Activated naive CD4-positive, alpha-beta T cell (primary cell): Measurements from ENCODE around the gene LONRF2.

Experiments used
- DNase-seq, 4 experiments: peaks; one replicate each; lab custom pipeline; 2025; lab: John Stamatoyannopoulos, UW

Gene LONRF2

DNA sequence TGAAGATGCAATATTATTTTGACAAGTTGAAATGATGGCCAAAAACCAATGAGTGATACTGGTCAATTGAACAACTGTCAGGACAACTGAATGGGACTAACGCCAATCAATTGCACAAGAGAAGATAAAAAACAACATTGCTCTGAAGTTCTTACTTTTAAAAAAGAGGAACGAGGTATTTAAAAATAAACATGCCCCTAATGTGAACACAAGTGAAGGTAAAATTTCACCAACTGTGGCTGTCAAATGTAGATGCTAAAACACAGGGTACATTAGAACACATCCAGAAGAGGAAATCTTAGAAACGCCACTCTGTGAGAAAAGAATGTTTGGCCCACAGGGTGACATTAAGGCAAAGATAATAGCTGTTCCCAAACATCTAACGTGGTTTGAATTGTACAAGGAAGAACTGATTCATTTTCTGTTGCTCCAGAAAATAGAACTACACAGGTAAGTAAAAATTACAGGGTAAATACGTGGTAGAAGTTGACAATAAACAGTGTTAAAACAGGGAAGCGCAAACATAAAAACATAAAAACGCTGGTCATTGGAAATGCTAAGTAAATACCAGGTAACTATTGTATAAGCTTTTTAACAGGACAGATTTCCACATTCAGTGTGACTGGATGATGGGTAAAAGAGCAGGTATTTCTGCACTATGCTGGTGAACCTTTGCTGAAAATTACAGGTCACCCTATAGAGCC lies 20.3 kb downstream of the LONRF2 start:
- no peak for DNase-seq

DNA sequence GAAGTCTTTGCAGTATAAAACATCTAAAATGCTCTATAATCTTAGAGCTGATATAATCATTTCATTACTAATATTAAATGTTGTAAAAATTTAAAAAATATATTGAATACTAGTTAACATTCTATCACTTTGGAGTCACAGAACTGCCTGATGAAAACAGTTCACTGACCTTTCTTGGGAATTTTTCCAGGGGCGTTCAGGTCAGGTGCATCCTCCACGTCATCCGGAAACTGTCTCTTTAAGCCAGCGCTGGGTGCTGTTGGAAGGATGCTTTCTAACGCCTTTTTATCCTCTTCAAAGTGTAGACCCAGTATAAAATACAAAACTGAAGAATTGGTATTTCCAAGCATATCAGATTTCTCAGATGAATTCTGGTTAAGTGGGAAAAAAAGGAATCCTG lies 22.8 kb downstream of the LONRF2 start:
- DNase-seq, result no peak

DNA sequence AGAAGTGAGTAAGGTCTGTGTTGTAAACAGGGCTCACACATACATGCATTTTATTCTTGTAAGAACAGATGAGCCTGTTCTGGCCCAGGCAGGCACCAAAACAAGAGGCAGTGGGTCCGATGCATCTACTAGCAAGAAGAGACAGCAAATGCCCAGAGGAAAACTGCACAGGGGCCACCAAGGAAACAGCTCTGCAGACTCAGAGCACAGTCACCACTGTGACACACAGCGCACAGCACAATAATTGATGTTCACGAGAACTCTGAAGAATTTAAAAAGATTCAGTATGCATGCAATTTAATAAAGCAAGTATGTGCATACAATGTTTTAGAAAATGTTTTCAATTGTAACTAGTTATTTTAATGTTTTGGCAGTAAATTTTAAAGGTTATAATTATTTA lies 24.8 kb downstream of the LONRF2 start:
- DNase-seq, result no peak

DNA sequence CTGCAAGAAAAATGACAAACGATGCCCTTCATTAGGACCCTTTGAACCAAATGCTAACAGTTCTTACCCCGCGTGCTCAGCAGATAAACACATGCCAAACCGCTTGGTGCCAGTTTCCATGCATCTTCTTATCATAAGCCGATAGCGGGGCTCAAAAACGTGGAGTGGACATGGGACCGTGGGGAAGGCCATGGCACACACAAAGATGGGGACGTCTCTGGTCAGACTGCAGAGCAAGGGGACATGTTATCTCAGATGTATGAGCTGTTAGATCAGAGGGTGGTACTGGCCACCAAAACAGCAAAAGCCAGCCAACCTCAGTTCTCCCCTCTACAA lies 28.2 kb downstream of the LONRF2 start:
- no peak for DNase-seq

DNA sequence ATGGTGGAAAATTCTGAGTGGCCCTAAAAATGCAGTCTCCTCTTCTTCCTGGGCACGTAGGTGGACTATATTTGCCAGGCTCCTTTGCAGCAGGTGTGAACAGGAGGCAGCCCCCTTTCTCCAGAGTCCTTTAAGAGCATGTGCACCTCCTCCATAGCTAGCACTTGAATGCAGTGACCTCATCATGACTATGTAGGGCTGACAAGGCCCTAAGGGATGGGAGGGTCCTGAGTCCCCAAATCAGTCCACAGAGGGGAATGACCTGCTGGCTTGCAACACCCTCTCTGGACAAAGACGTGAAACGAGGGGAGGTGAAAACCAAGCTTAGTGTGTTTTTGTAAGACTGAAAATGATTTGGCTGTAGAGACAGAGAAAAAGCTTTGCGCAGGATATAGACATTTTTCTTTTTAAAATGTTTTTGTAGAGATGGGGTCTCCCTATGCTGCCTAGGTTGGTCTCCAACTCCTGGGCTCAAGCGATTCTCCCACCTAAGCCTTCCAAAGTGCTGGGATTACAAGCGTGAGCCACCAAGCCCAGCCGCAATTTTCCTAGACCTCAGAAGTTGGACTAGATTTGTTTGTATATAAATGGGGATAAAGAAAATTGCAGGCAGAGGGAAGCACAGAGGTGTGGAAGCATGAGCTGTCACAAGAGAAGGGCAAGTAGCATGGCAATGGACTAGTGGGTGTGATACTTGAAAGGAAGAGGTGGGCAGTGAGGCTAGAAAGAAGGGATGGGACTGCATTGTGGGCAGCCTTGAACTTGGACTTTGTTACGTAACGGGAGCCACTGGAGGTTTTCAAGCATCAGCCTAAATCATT lies 28.8 kb downstream of the LONRF2 start:
- DNase-seq, result no peak

DNA sequence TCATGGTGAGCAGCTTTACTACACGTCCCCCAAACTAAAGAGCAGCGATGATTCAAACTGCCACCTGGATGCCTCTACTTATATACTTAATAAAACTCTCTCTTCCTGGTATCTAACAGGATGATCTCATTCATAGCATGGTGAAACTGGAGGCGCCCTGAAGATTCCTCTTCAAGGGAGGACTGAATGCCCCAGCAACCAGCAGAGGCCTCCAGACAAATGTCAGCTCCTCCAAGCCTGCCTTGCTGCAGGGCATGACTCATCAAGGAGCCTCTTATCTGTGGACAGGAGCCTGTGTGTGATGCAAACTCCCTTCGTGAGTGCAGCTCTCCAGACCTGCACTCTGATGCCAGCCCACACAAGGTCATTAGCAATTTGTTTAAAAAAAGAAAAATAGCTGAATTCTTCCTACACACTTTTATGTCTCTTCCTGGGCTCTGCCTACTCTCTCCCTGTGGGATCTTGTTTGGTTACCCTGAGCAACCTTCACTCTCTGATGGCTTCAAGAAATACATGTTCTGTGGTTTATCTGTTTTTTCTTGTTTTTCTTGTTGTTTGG lies 30.2 kb downstream of the LONRF2 start:
- DNase-seq, result no peak

DNA sequence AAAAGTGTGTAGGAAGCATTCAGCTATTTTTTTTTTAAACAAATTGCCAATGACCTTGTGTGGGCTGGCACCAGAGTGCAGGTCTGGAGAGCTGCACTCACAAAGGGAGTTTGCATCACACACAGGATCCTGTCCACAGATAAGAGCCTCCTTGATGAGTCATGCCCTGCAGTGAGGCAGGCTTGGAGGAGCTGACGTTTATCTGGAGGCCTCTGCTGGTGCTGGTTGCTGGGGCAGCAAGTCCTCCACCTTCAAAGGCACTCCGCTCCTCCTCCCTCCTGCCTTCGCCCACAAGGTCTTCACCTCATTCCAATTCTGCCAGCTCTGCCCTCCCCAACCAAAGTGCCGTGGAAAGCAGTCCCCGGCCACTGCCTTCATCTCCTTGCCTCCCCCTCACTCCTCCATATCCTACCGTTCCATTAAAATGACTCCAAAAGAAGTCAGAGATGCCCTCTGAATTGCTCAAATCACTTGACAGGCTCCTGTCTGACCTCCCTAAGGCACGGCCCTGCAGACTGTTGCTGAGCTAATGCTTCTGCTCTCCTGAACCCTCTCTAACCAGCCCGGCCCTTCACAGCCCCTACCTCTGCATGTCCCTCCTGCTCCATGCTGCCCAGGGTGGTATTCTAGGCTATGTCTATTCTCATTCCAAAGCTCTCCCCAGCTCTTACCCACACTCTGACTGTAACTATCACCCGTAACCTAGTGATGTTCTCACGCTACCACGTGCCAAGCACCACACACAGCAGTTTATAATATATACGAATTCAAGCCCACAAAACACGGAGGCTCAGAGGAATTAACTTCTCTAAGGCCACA lies 30.9 kb downstream of the LONRF2 start:
- DNase-seq, result no peak

DNA sequence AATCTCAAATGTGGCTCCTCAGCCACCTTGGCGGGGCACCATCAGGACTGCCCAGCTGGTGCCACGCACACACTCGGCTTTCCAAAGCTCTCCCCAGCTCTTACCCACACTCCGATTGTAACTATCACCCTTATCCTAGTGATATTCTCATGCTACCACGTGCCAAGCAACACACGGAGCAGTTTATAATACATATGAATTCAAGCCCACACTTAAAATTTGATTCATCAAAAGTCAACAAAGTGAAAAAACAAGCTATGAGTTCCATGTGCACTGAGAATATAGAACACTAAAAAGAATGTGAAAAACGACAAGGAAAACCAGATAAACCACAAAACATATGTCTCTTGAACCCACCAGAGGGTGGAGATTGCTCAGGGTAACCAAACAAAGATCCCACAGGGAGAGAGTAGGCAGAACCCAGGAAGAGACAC lies 31.6 kb downstream of the LONRF2 start:
- no peak for DNase-seq

DNA sequence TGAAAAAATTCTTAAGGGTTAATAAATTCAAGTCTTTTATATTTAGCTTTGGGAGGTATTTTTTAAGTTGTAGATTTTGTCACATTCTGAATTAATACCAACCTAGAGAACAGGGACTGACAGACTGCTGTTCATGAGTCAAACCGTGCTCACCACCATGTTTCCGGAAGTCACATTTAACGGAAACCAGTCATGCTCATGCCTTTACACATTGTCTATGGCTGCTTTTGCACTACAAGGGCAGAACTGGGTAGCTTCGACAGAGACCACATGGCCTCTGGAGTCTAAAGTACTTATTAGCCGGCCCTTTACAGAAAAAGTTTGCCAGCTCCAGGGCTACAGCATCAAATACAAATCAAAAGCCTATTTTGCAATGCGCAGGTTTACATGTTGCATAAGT lies 33.3 kb downstream of the LONRF2 start:
- DNase-seq, result no peak

DNA sequence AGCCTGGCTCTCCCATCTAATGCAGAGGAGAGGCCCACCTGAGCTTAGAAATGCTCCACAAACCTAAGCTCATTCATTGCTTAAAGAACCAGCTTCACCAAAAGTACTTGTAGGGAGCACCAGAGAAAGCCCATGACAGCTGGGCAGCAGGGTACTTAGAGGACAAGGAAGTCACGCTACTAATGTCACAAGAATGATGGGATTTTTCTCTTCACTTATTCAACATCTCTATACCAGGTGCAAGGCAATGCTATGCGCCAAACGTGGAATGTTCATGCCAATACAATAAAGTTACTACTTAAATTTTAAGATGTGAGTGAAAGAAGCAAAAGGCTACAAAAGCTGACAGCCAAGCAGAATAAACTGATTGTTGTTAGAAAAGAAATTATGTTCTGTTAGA lies 36.0 kb downstream of the LONRF2 start:
- DNase-seq, result no peak

DNA sequence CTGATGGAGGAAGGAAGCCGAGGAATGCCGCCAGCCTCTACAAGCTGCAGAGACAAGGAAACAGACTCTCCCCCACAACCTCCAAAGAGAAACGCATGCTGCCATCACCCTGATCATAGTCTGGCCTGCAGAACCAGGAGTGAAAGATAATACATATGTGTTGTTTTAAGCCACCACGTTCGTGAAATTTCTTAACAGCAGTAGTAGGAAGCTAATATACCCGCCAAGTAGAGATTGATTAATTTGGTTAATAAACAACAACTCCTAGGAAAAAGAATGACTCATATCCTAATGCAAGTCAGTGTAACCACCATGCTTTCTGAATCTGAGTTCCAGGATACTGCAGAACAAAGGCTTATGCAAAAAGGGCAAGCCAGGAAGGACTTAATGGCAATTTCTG lies 36.6 kb downstream of the LONRF2 start:
- no peak for DNase-seq

DNA sequence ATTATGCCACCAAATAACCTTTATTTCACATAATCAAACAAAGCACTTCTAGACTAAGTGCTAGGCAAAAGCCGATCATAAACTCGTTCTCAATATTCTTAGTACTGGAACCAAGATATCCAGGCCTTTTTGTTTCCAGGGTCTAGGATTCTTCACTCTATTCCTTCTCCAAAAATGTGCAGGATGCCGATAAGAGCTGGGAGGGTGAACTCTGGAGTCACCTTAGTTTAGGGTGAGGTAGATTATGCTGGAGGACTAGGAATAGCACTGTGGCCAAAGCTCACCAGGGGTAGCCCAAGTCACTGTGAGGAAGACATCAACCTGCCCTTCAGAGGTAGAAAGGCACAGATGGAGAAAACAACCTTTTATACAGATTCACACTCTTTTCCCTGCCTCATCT lies 37.3 kb downstream of the LONRF2 start:
- no peak for DNase-seq

DNA sequence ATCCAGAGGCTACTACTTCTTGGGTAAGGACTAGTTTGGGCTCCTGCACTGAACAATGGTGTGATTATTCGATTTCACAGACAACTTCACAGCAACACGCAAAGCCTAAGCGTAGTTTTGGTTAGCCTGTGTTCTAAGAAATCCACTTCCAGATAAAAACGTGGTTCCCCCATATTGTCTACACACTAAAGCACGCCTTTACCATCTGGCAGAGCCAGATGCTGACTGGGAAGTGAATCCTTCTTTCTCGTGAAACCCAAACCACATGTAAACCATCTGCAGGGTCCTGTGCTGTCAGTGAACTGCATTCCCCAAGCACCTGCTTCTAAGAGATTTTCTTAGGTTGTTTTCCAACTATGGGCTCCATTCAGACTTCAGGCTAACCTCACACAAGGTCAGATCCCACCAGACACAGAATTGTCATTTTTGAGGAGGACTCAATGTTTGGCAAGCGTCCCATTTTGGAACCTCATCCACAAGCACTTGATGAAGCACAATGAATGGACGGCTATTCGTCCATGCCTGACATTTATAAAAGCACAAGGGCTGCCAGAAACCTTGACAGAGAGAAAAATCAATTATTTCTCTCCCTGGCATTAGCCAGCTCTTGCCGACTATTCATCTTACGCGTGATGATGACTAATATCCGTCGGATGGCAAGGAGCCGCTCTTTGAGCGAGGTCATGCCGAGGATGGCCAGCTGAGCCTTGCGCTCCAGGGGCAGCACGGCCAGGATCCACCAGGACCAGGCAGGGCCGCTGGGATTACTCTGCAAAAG lies 38.4 kb downstream of the LONRF2 start:
- no peak for DNase-seq

DNA sequence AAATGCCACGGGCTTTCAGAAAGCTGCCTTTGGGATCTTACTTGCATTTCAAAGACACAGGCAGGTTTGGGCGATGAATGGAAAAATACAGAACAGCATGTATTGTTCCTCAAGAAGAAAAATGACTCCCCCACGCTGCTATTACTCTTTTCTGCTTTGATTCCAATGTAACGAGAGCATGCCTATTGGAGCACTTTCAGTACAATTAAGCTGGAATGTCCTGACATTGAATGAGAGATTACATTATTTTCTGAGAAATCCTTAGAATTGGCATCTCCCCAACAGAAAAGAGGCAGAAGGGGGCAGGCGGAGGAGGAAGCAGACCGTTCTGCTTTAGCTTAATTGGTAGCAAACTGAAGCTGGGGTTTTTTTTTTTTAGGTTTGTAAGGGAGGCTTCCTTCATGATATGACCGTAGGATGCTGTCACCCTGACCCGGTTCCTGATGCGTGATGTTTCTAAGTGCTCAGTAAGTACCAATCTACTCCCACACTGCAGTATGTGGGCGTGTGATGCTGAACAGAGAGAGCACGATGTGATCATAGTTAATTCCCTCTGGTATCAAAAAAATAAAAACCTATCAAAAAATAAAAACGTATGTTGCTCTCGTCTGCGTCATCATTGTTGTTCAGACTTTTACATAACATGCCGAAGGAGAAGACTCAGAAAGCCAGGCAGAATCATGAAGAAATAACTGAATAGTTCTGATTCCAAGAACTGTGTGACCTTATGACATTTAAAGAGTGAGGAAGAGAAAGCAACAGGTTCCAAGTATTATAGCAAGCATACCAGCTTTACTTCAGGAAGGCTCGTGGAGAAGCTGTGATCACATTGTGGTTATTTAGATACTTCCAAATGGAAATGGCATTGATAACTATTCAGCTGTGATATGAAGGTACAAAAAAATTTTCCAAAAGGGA lies 40.5 kb downstream of the LONRF2 start:
- DNase-seq, result no peak

DNA sequence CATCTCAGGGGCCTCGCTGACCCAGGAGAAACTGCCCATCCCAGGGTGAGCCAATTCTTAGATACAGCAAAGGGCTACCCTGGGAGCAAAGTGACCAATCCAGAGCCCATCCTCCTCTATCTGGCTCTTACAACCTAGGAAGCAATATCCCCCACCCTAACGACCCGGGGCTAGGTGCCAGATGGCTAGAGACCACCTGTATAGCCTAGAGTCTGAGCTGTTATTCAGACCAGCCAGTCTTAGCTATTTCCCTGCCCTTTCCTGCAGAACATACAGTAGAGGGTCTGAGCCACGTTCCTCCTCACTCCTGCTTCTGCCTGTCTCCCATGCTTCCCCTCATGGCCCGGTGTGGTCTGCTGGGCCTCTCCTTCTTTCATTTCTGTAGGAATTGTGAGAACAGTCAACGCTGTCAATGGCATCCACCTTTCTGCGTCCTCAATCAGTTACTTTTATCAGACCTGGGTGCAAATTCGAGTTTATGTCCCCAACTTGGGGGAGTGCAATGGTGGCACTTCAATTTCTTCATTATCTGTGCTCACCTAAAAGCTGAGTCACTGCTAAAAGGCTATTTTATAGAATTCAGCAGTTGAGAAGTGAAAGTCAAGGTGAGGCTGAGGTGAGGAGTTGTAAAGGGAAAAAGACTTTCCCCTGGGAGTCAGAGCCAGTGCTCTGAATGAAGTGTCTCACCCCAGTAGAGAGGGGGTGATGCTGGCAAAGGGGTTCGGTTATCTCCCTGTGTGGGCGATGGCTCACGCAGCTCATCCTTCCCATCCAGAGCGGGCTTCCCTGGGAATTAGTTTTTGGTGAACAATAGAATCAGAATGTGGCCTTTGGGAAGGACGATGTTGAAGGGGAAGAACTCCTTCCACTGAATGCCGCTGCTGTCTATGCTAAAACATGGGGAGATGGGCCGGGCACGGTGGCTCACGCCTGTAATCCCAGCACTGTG lies 42.4 kb downstream of the LONRF2 start:
- DNase-seq, result no peak

DNA sequence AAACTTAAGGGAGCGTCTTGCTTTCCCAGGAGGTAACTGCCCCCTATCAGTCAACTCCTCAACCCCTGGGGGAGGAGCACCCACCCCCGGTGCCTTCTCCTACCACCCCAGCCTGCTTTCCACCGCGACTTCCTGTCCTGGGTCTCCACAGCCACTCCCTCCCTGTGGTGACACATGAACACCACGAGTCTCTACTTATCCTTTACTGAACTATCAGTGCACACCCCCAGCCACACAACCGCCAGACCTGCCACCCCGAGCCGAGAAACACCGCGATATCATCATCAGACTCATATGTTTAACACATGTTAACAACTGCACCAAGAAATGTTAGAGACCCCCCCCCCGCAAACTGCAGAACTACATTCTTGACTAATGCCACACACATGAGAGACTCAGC lies 43.3 kb downstream of the LONRF2 start:
- DNase-seq, result no peak

DNA sequence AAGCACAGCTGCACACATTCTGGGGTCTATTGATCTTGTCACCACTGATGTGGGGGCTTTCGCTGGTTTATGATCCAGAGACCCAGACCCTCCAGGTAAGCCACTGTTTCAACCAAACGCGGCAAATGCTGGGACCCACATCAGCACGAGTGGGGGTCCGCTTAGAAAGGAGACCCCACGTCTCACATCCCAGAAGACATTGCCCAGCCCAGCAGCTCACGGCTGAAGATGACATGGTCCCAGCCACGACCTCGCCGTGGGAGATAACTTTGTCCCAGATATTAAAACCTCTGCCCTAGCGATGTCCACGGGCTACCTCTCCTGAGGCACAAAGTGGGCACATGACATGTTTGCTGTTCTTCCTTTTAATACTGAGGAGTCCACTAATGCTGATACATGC lies 43.8 kb downstream of the LONRF2 start:
- DNase-seq, result no peak

DNA sequence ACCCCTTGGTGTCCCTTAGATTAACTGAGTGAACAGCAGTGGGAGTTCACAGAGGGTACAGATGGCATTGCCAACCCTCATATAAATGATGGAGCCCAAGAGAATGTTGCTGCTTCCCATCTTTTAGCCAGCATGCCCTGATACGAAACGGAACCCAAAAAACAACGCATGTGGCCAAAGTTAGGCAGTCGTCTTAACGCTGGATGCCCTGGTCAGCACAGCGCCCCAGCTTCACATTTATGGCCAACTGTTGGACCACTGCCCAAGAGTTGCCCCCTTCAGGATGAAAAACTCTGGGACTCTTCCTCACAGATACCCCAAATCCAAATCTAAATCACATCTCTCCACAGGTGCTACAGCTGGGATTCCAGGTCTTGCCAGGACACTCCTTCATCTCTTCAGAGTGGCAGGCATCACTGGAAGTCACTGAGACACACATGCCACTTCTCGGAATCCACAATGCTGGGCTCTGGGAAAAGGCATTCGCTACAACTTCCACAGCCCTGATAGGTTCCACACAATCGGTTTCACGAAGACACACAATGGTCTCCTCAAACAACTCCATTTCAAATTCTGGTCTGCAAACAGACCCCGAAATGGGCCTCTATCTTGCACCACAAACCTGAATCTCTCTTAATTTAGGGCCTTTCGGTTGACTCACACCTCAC lies 44.6 kb downstream of the LONRF2 start:
- no peak for DNase-seq

DNA sequence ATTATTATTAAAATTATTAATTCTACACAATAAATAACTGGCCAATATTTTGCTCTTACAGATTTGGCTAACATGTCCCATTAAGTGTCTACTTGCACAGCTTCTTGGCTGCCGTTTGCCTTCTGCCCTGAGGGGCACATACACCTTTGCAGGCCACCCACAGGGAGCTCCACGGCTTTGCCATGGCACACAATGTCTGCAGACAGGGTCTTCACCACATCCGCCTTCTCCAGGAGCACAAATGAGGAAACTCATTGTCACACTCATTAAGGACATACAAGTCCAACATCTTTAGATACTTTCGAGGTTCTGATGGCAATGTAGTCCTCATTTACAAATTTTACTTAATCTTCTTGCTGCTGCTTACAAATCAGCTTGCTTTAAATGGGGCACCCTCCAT lies 45.6 kb downstream of the LONRF2 start:
- DNase-seq, result no peak
